Aorta (tissue), 5 donors: ENCODE results near the gene LRMDA. TPM values are rescaled to one million over a fixed set of nuclear protein-coding genes. Genes with fewer than 3 reads are reported as not detected.
"Not testable (repeated sequence)": the region's sequence is repeated elsewhere in the genome, so short reads cannot be mapped to it uniquely, and the experiment has no call there.

Experiments
- ATAC-seq: fragments of 200-7000 bp; cut with Tn5 transposase; one replicate; pipeline ENCODE4 v1.9.1; 2022; ENCODE audit warnings: moderate library complexity; ENCODE audit not compliant: low FRiP score
- DNase-seq, 2 donors: peaks; one replicate each; pipeline ENCODE4 v3.0.0-alpha.2; 2020
- H3K27ac ChIP-seq, 2 donors: one replicate each; pipeline ENCODE4 v1.5.1; 2013; ENCODE audit warnings: low read length in 2 of 2, mild to moderate bottlenecking in 2 of 2, moderate library complexity in 2 of 2, control low read depth in 1 of 2, inconsistent platforms in 1 of 2, low read depth in 1 of 2
- H3K27me3 ChIP-seq, 2 donors: one replicate each; pipeline ENCODE4 v1.6.1; 2013; ENCODE audit warnings: control low read depth in 1 of 2, low read length in 1 of 2, mild to moderate bottlenecking in 1 of 2, moderate library complexity in 1 of 2; ENCODE audit not compliant: insufficient read depth in 2 of 2, control insufficient read depth in 1 of 2
- H3K36me3 ChIP-seq, 2 donors: one replicate each; pipeline ENCODE4 v1.6.1; 2013; ENCODE audit warnings: control low read depth in 1 of 2, low read length in 1 of 2, mild to moderate bottlenecking in 1 of 2; ENCODE audit not compliant: insufficient read depth in 2 of 2, control insufficient read depth in 1 of 2
- H3K4me1 ChIP-seq, 2 donors: one replicate each; pipeline ENCODE4 v1.6.1; 2013; ENCODE audit warnings: low read length in 2 of 2, control low read depth in 1 of 2, mild to moderate bottlenecking in 1 of 2, moderate library complexity in 1 of 2; ENCODE audit not compliant: insufficient read depth in 2 of 2, control insufficient read depth in 1 of 2
- H3K4me3 ChIP-seq, 2 donors: one replicate each; pipeline ENCODE4 v1.5.1; 2013; ENCODE audit warnings: low read length in 2 of 2, control low read depth in 1 of 2, mild to moderate bottlenecking in 1 of 2
- H3K9me3 ChIP-seq: one replicate; pipeline ENCODE4 v1.6.1; 2013; ENCODE audit warnings: mild to moderate bottlenecking, low read length; ENCODE audit not compliant: control insufficient read depth
- WGBS, 2 donors: extraction: QIAGEN DNeasy Blood & Tissue Kit; methylation state at CpG; one replicate each; pipeline ENCODE4 v1.1.7; 2013; 5-methylcytosine and 5-hydroxymethylcytosine counted together
- intact Hi-C, 2 donors: fragments of 100-400 bp; cut with DNase I; formaldehyde crosslinking; loops; one replicate each; pipeline versions ENCODE4 v1.14.2 to v1.15.0; 2022
- polyA plus RNA-seq, 2 donors: library from polyadenylated mRNA; stranded (reverse); fragments of 200-250 nt; gene quantifications; one replicate each; pipeline ENCODE4 v1.2.3, GENCODE V29; 2013
- total RNA-seq, 2 donors: library from RNA; stranded (reverse); fragmentation: NEBNext Ultra II Directional; extraction: Animal tissue kit (Norgen Biotek cat#: 25700); gene quantifications; one replicate each; pipeline ENCODE4 v1.2.1, GENCODE V29; 2021
- donor health status: healthy with polysubstance abuse.
- donor health status: Bipolar disorder and iron deficiency.
- donor health status: DM: no; HTN: no; CAD: no.
- donor health status: DM: no; HTN: no; CAD: no.
- donor health status: DM: yes; HTN: yes; CAD: no.

LRMDA gene
- total and polyA plus RNA-seq, 4 donors, result 7.4 to 25.7 (median 14.7) TPM

GRCh38 chr10:75738924-75739323 lies 307.5 kb downstream of the LRMDA start:
- no peak for ATAC-seq
- 98% methylated on average over 9 of the region's 9 CpGs for WGBS, 2 donors
- H3K4me3 ChIP-seq, result no peak overlapping the region
- H3K27me3 ChIP-seq, result no peaks in the 10 kb centered on the region
- H3K36me3 ChIP-seq, result no peaks in the 10 kb centered on the region
- H3K4me1 ChIP-seq, result no peaks in the 10 kb centered on the region
- intact Hi-C loops, result no loop called here
- no peaks in the 10 kb centered on the region for H3K9me3 ChIP-seq
- DNase-seq, result no peak
- no peak overlapping the region for H3K27ac ChIP-seq

GRCh38 chr10:75739414-75740143 lies 308.2 kb downstream of the LRMDA start:
- intact Hi-C loops, result no loop called here
- no peaks in the 10 kb centered on the region for H3K36me3 ChIP-seq
- DNase-seq (no peak), ATAC-seq (no peak)
- WGBS, 2 donors, result 89% methylated on average over 8 of the region's 8 CpGs
- no peak overlapping the region for H3K4me3 ChIP-seq
- no peaks in the 10 kb centered on the region for H3K27me3 ChIP-seq
- no peaks in the 10 kb centered on the region for H3K4me1 ChIP-seq
- no peaks in the 10 kb centered on the region for H3K9me3 ChIP-seq
- no peak overlapping the region for H3K27ac ChIP-seq

- no peaks in the 10 kb centered on the region for H3K36me3 ChIP-seq
- no peaks in the 10 kb centered on the region for H3K4me1 ChIP-seq
- no peak overlapping the region for H3K4me3 ChIP-seq
- H3K9me3 ChIP-seq, result no peaks in the 10 kb centered on the region
- 97 to 100% methylated on average over 1 of the region's 1 CpG for WGBS, 2 donors
- H3K27me3 ChIP-seq, result no peaks in the 10 kb centered on the region
- DNase-seq (no peak), ATAC-seq (no peak)
- intact Hi-C loops, result no loop called here
- no peak overlapping the region for H3K27ac ChIP-seq
These were observed 309.1 kb downstream of the LRMDA start for GRCh38 chr10:75740541-75740940.

GRCh38 chr10:75742355-75742754 lies 310.9 kb downstream of the LRMDA start:
- Histone ChIP-seq H3K27ac (no peak overlapping the region), H3K36me3 (no peaks in the 10 kb centered on the region), H3K9me3 (no peaks in the 10 kb centered on the region), H3K27me3 (no peaks in the 10 kb centered on the region), H3K4me1 (no peaks in the 10 kb centered on the region), H3K4me3 (no peak overlapping the region)
- 96 to 97% methylated on average over 1 of the region's 1 CpG for WGBS, 2 donors
- no peak for ATAC-seq
- DNase-seq, result no peak
- intact Hi-C loops, result no loop called here

- intact Hi-C loops, result no loop called here
- Histone ChIP-seq H3K9me3 (no peaks in the 10 kb centered on the region), H3K27ac (no peak overlapping the region), H3K27me3 (no peaks in the 10 kb centered on the region), H3K4me1 (no peaks in the 10 kb centered on the region), H3K4me3 (no peak overlapping the region), H3K36me3 (no peaks in the 10 kb centered on the region)
- WGBS, 2 donors, result 83 to 88% methylated on average over 9 of the region's 9 CpGs
- DNase-seq (no peak), ATAC-seq (no peak)
These were observed 311.9 kb downstream of the LRMDA start for GRCh38 chr10:75743291-75743778.

GRCh38 chr10:75744261-75744660 lies 312.8 kb downstream of the LRMDA start:
- Histone ChIP-seq H3K27ac (no peak overlapping the region), H3K27me3 (no peaks in the 10 kb centered on the region), H3K9me3 (no peaks in the 10 kb centered on the region), H3K4me3 (no peak overlapping the region), H3K4me1 (peaks cover 0 to 2% of the 10 kb centered on the region in 2 donors), H3K36me3 (no peaks in the 10 kb centered on the region)
- intact Hi-C loops, result no loop called here
- DNase-seq (no peak), ATAC-seq (no peak)

GRCh38 chr10:75746356-75746755 lies 314.9 kb downstream of the LRMDA start:
- Histone ChIP-seq H3K9me3 (no peaks in the 10 kb centered on the region), H3K36me3 (no peaks in the 10 kb centered on the region), H3K27me3 (no peaks in the 10 kb centered on the region), H3K27ac (no peak overlapping the region), H3K4me3 (no peak overlapping the region), H3K4me1 (peaks cover 0 to 2% of the 10 kb centered on the region in 2 donors)
- ATAC-seq (no peak), DNase-seq (no peak)
- WGBS, 2 donors, result 93 to 94% methylated on average over 5 of the region's 5 CpGs
- intact Hi-C loops, result no loop called here

GRCh38 chr10:75750093-75750875 lies 318.9 kb downstream of the LRMDA start:
- intact Hi-C loops, ATAC-seq, DNase-seq, H3K27ac ChIP-seq, H3K4me3 ChIP-seq, H3K4me1 ChIP-seq, H3K9me3 ChIP-seq, H3K27me3 ChIP-seq, H3K36me3 ChIP-seq: not testable (repeated sequence)
- WGBS, 2 donors, result 96 to 97% methylated on average over 42 to 50 of the region's 50 CpGs

GRCh38 chr10:75751232-75751631 lies 319.8 kb downstream of the LRMDA start:
- Histone ChIP-seq H3K4me3 (no peak overlapping the region), H3K9me3 (no peaks in the 10 kb centered on the region), H3K4me1 (peaks cover 0 to 2% of the 10 kb centered on the region in 2 donors), H3K27me3 (no peaks in the 10 kb centered on the region), H3K27ac (no peak overlapping the region), H3K36me3 (no peaks in the 10 kb centered on the region)
- WGBS, 2 donors, result 97 to 99% methylated on average over 4 to 6 of the region's 6 CpGs
- DNase-seq, result no peak
- ATAC-seq, result no peak
- intact Hi-C loops, result no loop called here
